ENCODE results near the gene ACTA1.
"Not testable (repeated sequence)": the region's sequence is repeated elsewhere in the genome, so short reads cannot be mapped to it uniquely, and the experiment has no call there.

The ACTA1 gene

DNA sequence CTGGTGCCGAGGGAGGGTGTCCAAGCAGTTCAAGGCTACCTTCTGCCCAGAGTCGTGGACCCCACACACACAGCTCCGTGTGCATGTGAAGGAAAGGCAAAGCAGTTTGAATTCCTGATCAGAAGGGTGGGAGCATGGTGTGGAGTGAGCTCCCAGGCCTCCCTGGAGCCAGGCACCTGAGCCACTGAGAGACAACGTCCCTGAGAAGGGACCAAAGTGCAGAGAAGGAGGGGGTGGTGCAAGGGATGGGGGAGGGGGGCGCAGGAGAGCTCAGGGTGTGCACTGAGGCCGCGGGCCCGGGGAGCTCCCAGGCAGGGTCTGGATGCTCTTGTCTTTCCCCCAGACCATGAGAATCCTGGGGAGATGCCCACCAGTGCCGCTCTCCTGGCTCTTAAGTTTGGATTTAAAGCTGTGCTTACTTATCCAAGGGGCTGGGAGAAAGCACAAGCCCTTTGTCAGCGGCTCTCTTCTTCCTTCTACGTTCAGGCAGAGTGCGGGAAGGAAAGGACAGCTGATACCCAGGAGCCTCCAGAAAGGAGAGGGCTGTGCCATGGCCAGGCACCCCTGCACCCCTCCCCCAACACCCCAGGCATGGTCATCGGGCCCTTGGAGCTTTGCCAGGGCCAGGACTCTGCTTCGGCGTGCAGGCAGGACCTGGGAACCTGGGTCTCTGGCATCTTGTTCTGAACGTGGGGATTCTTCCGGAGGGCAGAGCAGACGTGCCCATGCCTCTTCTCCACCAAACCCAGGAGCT, 24.1 kb downstream of the ACTA1 start:
- Histone ChIP-seq H3K27ac (ENCODE audit: low read depth, low read length, severe bottlenecking) (no peak overlapping the region), H3K9me3 (ENCODE audit: control insufficient read depth, low read length) (no peaks in the 10 kb centered on the region), H3K4me1 (ENCODE audit: control insufficient read depth, insufficient read depth, low read length, poor library complexity, severe bottlenecking) (peaks cover 45% of the 10 kb centered on the region), H3K36me3 (ENCODE audit: control insufficient read depth, insufficient read depth, low read length) (no peaks in the 10 kb centered on the region), H3K4me3 (ENCODE audit: extremely low read depth, insufficient read depth, low read length, poor library complexity, severe bottlenecking) (no peak overlapping the region)
- whole genome bisulfite sequencing, 2 experiments (ENCODE audit: insufficient coverage in 2 of 2) = 62 to 67% methylated on average over 11 to 16 of the region's 18 CpGs

DNA sequence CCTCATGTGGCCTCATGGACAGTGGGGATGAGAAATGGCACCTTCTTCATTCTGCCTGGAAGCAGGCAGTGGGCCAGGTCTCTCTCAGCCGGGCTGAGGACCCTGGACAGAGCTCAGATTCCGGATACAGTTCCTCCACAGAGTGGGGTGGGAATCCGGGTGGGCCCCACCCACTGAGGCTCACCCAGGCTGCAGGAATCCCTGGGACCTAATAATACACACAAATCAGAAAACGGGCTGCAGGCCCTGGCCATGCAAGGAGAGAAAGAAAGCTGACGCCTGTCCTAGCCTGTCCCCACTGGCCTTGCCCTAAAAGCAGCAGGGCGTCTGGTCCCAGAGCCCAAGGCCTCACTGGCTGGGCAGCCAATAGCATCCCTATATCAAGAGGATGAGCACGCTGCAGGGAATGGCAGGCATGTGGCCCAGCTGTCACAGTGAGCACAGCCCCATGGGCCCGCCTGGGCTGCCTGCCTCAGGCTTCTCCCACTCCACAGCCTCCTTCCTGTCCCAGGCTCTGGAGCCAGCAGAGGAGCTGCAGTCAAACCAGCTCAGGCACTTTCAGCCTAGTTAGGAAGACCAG, 25.3 kb downstream of the ACTA1 start:
- WGBS, 2 experiments (ENCODE audit: insufficient coverage in 2 of 2) = 56 to 68% methylated on average over 6 of the region's 8 CpGs
- H3K27ac ChIP-seq (ENCODE audit: low read depth, low read length, severe bottlenecking) = no peak overlapping the region
- no peak overlapping the region for H3K4me3 ChIP-seq (ENCODE audit: extremely low read depth, insufficient read depth, low read length, poor library complexity, severe bottlenecking)
- peaks cover 45% of the 10 kb centered on the region for H3K4me1 ChIP-seq (ENCODE audit: control insufficient read depth, insufficient read depth, low read length, poor library complexity, severe bottlenecking)
- no peaks in the 10 kb centered on the region for H3K36me3 ChIP-seq (ENCODE audit: control insufficient read depth, insufficient read depth, low read length)
- H3K9me3 ChIP-seq (ENCODE audit: control insufficient read depth, low read length) = no peaks in the 10 kb centered on the region

DNA sequence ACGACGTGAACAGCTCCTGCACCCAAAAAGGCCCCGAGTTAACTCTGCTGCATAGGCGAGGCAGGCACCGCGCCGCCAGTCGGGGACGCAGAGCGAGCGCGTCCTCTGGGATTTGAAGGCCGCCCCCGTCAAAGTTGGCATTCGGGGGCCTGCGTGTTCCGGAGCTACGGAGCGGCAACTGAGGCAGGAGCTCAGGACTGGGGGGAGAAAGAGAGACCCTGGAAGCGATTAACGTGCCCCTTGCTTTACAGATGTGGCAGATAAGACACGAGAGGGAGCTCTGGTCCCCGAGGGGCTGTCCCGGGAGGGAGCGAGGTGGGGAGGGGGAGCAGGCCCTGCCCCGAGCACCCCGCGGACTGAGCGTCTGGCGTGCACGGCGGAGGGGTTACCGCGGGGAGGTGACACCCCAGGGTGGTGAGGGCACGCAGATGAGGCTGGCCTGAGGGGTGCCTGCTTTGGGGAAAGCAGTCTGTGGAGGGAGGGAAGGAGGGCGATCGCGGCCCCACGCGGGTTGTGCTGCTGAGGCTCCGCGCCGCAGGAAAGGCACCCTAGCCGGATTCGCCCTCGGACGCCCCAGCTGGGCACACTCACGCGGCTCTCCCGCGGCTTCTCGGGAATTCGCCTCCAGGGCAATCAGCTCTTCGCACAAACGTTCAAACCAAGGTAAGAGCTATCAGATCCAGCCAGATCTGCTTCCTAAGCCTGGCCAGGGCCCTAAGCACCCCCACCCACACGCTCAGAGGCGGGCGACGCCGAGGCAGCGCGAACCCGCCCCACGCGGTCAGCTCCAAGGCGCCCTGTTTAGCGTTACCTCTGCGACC, 26.5 kb downstream of the ACTA1 start:
- Histone ChIP-seq H3K27ac (ENCODE audit: low read depth, low read length, severe bottlenecking) (no peak overlapping the region), H3K4me1 (ENCODE audit: control insufficient read depth, insufficient read depth, low read length, poor library complexity, severe bottlenecking) (peaks cover 45% of the 10 kb centered on the region), H3K36me3 (ENCODE audit: control insufficient read depth, insufficient read depth, low read length) (no peaks in the 10 kb centered on the region), H3K4me3 (ENCODE audit: extremely low read depth, insufficient read depth, low read length, poor library complexity, severe bottlenecking) (peak overlapping the region; percentile 3), H3K9me3 (ENCODE audit: control insufficient read depth, low read length) (no peaks in the 10 kb centered on the region)
- 23 to 24% methylated on average over 52 of the region's 68 CpGs for WGBS, 2 experiments (ENCODE audit: insufficient coverage in 2 of 2)

DNA sequence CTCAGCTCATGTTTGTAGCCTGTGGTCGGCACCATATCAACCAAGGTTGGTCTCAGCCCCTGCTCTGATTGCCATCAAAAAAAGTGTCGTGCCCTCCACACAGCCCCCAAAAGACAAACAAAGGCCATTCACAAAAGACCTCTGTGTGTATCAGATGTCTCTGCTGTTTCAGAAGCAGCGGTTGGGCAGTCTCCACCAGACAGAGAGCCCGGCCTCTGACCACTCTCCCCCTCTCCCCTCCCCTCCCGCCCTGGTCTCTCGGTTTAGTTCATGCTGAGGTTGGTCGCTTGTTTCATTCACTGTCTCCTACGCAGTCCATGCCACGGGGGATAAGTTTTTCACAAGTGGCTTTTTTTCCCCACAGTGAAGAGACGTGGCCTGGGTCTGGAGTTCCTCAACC, 27.1 kb downstream of the ACTA1 start:
- H3K4me3 ChIP-seq (ENCODE audit: extremely low read depth, insufficient read depth, low read length, poor library complexity, severe bottlenecking) = peak overlapping the region; percentile 3
- no peaks in the 10 kb centered on the region for H3K36me3 ChIP-seq (ENCODE audit: control insufficient read depth, insufficient read depth, low read length)
- H3K9me3 ChIP-seq (ENCODE audit: control insufficient read depth, low read length) = no peaks in the 10 kb centered on the region
- H3K27ac ChIP-seq (ENCODE audit: low read depth, low read length, severe bottlenecking) = no peak overlapping the region
- H3K4me1 ChIP-seq (ENCODE audit: control insufficient read depth, insufficient read depth, low read length, poor library complexity, severe bottlenecking) = peaks cover 45% of the 10 kb centered on the region
- 2 to 5% methylated on average over 6 to 10 of the region's 10 CpGs for WGBS, 2 experiments (ENCODE audit: insufficient coverage in 2 of 2)

DNA sequence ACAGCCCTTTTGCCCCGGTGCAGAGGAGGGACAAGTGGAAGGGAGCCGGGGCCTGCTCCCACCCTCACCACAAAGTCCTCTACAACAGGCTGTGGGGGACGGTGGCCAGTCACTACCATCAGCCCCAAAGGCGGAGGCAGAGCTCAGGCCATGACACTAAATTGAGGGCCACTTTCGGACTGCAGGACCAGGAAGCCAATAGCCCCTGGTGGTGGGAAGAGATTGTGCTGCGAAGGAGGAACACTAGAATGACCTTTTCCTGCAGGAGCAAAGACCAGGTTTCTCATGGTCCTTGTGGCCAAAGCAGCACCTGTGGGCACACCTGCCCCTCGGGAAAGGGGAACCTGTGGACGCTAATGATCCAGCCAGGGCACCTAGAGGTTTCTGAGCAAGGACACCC, 30.3 kb downstream of the ACTA1 start:
- 87 to 91% methylated on average over 3 to 4 of the region's 8 CpGs for WGBS, 2 experiments (ENCODE audit: insufficient coverage in 2 of 2)
- Histone ChIP-seq H3K36me3 (ENCODE audit: control insufficient read depth, insufficient read depth, low read length) (no peaks in the 10 kb centered on the region), H3K27ac (ENCODE audit: low read depth, low read length, severe bottlenecking) (no peak overlapping the region), H3K4me1 (ENCODE audit: control insufficient read depth, insufficient read depth, low read length, poor library complexity, severe bottlenecking) (peaks cover 14% of the 10 kb centered on the region), H3K4me3 (ENCODE audit: extremely low read depth, insufficient read depth, low read length, poor library complexity, severe bottlenecking) (no peak overlapping the region), H3K9me3 (ENCODE audit: control insufficient read depth, low read length) (no peaks in the 10 kb centered on the region)

DNA sequence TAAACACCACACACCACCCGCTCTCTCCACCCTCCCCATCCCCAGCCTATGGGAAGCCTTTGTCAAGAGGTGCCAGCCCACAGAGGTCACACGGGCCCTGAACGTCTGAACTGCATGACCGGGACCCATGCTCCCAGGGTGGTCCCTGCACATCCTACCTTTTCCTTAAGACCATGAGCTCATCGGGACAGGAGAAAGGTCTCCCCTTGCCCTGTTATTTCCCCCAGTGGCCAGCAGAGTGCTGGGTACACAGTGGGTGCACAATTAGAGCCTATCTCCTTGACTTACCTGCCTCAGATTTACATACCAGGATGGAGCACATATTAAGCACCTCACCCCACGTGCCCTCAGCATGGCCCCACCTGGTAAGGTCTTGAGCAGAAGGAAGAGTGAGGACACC, 30.9 kb downstream of the ACTA1 start:
- Histone ChIP-seq H3K27ac (ENCODE audit: low read depth, low read length, severe bottlenecking) (no peak overlapping the region), H3K4me1 (ENCODE audit: control insufficient read depth, insufficient read depth, low read length, poor library complexity, severe bottlenecking) (peaks cover 14% of the 10 kb centered on the region), H3K4me3 (ENCODE audit: extremely low read depth, insufficient read depth, low read length, poor library complexity, severe bottlenecking) (no peak overlapping the region), H3K9me3 (ENCODE audit: control insufficient read depth, low read length) (no peaks in the 10 kb centered on the region), H3K36me3 (ENCODE audit: control insufficient read depth, insufficient read depth, low read length) (no peaks in the 10 kb centered on the region)
- WGBS, 2 experiments (ENCODE audit: insufficient coverage in 2 of 2) = 71 to 79% methylated on average over 6 of the region's 6 CpGs

DNA sequence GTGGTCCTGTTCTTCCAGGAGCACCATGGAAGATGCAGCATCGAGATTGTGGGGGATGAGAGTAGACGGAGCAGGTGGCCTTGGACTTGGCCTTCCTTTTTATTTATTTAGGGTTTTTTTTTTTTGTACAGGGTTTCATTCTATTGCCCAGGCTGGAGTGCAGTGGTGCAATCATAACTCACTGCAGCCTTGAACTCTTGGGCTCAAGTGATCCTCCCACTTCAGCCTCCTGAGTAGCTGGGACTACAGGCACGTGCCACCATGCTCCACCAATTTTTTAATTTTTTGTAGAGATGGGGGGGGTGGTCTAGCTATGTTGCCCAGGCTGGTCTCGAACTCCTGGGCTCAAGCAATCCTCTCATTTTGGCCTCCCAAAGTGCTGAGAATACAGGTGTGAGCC, 31.6 kb downstream of the ACTA1 start:
- peaks cover 12% of the 10 kb centered on the region for H3K4me1 ChIP-seq (ENCODE audit: control insufficient read depth, insufficient read depth, low read length, poor library complexity, severe bottlenecking)
- H3K4me3 ChIP-seq (ENCODE audit: extremely low read depth, insufficient read depth, low read length, poor library complexity, severe bottlenecking); H3K9me3 ChIP-seq (ENCODE audit: control insufficient read depth, low read length); H3K27ac ChIP-seq (ENCODE audit: low read depth, low read length, severe bottlenecking); H3K36me3 ChIP-seq (ENCODE audit: control insufficient read depth, insufficient read depth, low read length): not testable (repeated sequence)
- 79 to 92% methylated on average over 2 of the region's 4 CpGs for WGBS, 2 experiments (ENCODE audit: insufficient coverage in 2 of 2)

DNA sequence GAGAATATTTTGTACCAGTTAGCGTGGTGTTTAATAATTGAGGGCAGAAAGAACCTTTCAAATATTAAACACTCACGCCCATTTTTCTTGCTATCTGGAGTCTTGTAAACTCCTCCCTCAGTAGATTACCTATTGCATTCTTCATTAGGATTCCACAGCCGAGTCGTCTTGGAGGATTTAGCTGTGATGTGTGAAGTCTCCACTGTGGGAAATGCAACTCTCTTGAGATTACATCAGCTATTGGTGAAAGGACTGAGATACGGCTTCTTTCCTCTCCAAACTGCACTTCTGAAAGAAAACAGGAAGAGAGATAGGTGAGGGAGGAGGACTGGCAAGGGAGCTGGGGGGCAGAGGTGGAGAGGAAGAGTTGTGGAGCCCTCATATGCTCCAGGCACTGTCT, 36.1 kb downstream of the ACTA1 start:
- Histone ChIP-seq H3K4me3 (ENCODE audit: extremely low read depth, insufficient read depth, low read length, poor library complexity, severe bottlenecking) (no peak overlapping the region), H3K9me3 (ENCODE audit: control insufficient read depth, low read length) (no peaks in the 10 kb centered on the region), H3K36me3 (ENCODE audit: control insufficient read depth, insufficient read depth, low read length) (no peaks in the 10 kb centered on the region), H3K4me1 (ENCODE audit: control insufficient read depth, insufficient read depth, low read length, poor library complexity, severe bottlenecking) (peaks cover 5% of the 10 kb centered on the region), H3K27ac (ENCODE audit: low read depth, low read length, severe bottlenecking) (no peak overlapping the region)
- 60% methylated on average over 1 of the region's 5 CpGs; no CpG with 5 or more reads in 1 of the 2 experiments for WGBS, 2 experiments (ENCODE audit: insufficient coverage in 2 of 2)

DNA sequence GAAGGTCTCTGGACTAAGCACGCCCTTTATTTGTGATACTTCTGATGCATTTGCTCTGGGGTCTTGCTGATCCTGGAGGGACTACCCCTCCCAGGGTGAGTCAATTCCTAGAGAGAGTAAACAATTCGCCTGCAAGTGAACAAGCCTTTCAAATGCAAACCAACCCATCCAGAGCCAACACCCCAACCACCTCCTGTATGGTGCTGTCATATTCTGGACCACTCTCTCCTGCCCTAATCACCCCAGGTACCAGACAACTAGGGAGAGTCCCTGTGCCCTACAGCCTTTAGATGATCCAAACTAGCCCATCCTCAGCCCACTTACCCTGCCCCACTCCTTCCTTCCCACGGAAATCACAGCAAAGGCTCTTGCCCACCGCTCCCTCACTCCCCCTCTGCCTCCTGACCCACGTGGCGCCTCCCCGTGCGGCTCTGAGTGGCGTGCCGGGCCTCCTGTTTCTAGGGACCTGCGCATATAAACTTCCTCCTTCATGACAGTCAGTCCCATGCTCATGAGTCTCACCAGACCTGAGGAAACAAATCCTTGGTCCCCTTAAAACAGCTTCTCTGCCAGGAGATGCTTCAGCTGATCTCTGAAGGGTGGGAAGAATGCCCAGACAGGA, 37.2 kb downstream of the ACTA1 start:
- Histone ChIP-seq H3K4me3 (ENCODE audit: extremely low read depth, insufficient read depth, low read length, poor library complexity, severe bottlenecking) (no peak overlapping the region), H3K27ac (ENCODE audit: low read depth, low read length, severe bottlenecking) (no peak overlapping the region), H3K36me3 (ENCODE audit: control insufficient read depth, insufficient read depth, low read length) (no peaks in the 10 kb centered on the region), H3K9me3 (ENCODE audit: control insufficient read depth, low read length) (no peaks in the 10 kb centered on the region), H3K4me1 (ENCODE audit: control insufficient read depth, insufficient read depth, low read length, poor library complexity, severe bottlenecking) (peaks cover 5% of the 10 kb centered on the region)
- 65 to 69% methylated on average over 9 to 10 of the region's 11 CpGs for WGBS, 2 experiments (ENCODE audit: insufficient coverage in 2 of 2)

DNA sequence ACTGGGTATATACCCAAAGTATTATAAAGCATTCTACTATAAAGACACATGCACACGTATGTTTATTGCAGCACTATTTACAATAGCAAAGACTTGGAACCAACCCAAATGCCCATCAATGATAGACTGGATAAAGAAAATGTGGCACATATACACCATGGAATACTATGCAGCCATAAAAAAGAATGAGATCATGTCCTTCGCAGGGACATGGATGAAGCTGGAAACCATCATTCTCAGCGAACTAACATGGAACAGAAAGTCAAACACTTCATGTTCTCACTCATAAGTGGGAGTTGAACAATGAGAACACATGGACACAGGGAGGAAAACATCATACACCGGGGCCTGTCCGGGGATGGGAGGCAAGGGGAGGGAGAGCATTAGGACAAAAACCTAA, 39.4 kb downstream of the ACTA1 start:
- H3K4me1 ChIP-seq (ENCODE audit: control insufficient read depth, insufficient read depth, low read length, poor library complexity, severe bottlenecking); H3K27ac ChIP-seq (ENCODE audit: low read depth, low read length, severe bottlenecking); H3K9me3 ChIP-seq (ENCODE audit: control insufficient read depth, low read length); H3K4me3 ChIP-seq (ENCODE audit: extremely low read depth, insufficient read depth, low read length, poor library complexity, severe bottlenecking); H3K36me3 ChIP-seq (ENCODE audit: control insufficient read depth, insufficient read depth, low read length): not testable (repeated sequence)
- 89 to 100% methylated on average over 1 to 3 of the region's 5 CpGs for WGBS, 2 experiments (ENCODE audit: insufficient coverage in 2 of 2)
